Esophagus muscularis mucosa (tissue), 4 donors: ENCODE data around the gene DGKQ.

Experiments
- EP300 ChIP-seq: sonication (generic); formaldehyde crosslinking; IDR thresholded peaks from one replicate; pipeline ENCODE4 v1.6.1; 2017; ENCODE audit warnings: antibody characterized with exemption
- POLR2A ChIP-seq: fragments of 450-650 bp; IDR thresholded peaks from one replicate; pipeline ENCODE4 v1.6.1; 2017; ENCODE audit warnings: antibody characterized with exemption, moderate library complexity, mild to moderate bottlenecking, low read depth
- POLR2AphosphoS5 ChIP-seq, 2 donors: sonication (generic); formaldehyde crosslinking; IDR thresholded peaks; one replicate each; pipeline ENCODE4 v1.6.1; 2017; ENCODE audit warnings: antibody characterized with exemption in 2 of 2
- TF ChIP-seq, protein P1 (sequence below), 3 experiments: fragments of 200-600 bp in 2 of 3; fragments of 450-650 bp in 1 of 3; sonication (generic) in 2 of 3; IDR thresholded peaks; one replicate each; pipeline ENCODE4 v1.5.1; 2017 to 2019; ENCODE audit warnings: antibody characterized with exemption in 3 of 3, mild to moderate bottlenecking in 2 of 3, moderate library complexity in 1 of 3

DNA sequence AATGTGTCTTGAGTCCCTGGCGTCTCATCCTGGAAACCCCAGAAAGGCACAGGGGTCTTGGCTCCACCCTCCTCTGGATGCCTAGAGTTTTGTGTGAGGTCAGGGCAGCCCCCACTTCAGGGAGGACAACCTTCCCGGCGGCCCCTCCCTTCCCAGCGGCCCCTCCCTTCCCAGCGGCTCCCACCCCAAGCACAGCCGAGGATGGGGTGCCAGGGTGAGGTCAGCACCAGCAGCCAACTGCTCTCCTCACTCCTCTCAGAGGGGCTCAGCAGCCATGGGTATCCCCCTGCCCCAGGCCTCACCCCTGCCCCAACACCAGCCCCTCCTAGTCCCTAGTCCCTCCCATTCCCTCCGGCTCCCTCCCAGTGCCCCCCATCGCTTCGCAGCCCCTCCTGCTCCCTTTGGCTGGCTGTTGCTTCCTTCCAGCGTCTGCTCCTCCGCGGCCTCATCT lies 17.4 kb downstream of the DGKQ start:
- TF ChIP-seq, protein P1, sequence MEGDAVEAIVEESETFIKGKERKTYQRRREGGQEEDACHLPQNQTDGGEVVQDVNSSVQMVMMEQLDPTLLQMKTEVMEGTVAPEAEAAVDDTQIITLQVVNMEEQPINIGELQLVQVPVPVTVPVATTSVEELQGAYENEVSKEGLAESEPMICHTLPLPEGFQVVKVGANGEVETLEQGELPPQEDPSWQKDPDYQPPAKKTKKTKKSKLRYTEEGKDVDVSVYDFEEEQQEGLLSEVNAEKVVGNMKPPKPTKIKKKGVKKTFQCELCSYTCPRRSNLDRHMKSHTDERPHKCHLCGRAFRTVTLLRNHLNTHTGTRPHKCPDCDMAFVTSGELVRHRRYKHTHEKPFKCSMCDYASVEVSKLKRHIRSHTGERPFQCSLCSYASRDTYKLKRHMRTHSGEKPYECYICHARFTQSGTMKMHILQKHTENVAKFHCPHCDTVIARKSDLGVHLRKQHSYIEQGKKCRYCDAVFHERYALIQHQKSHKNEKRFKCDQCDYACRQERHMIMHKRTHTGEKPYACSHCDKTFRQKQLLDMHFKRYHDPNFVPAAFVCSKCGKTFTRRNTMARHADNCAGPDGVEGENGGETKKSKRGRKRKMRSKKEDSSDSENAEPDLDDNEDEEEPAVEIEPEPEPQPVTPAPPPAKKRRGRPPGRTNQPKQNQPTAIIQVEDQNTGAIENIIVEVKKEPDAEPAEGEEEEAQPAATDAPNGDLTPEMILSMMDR (IDR thresholded peaks at IDR 0.05), result no peak
- TF ChIP-seq POLR2A (no peak), EP300 (no peak), POLR2AphosphoS5 (IDR thresholded peaks at IDR 0.05) (no peak)
